GM12878 (cell line): ENCODE data around the gene RESP18. TPM values are rescaled to one million over a fixed set of nuclear protein-coding genes. Genes with fewer than 3 reads are reported as not detected.

Experiments used
- ATAC-seq: fragments of 200-7000 bp; cut with Tn5 transposase; 3 replicates; pipeline ENCODE4 v1.9.1; 2020; ENCODE audit warnings: mild to moderate bottlenecking, moderate library complexity
- BruUV-seq: library from RNA; stranded (reverse); fragments of 400-500 nt; replicated peaks from 2 replicates; lab custom pipeline; 2021; lab: Mats Ljungman, UMichigan
- CTCF ChIA-PET: fragments of 300-600 bp; sonication (Branson Sonifier 250); formaldehyde crosslinking; extraction: SDS; loops from one replicate; lab custom pipeline; 2021; ENCODE audit warnings: inconsistent platforms; lab: Yijun Ruan, JAX
- POLR2A ChIA-PET: fragments of 350-600 bp; formaldehyde crosslinking; extraction: SDS; loops from one replicate; lab custom pipeline; 2021; ENCODE audit warnings: inconsistent platforms; lab: Charles Lee
- RAD21 ChIA-PET: fragments of 300-600 bp; sonication (Branson Sonifier 250); formaldehyde crosslinking; loops from one replicate; lab custom pipeline; 2023; ENCODE audit warnings: antibody characterized with exemption; ENCODE audit not compliant: unreplicated experiment; lab: Charles Lee
- SMC1A ChIA-PET: fragments of 300-600 bp; sonication (Branson Sonifier 250); formaldehyde crosslinking; loops from one replicate; lab custom pipeline; 2023; ENCODE audit not compliant: unreplicated experiment, uncharacterized antibody; lab: Charles Lee
- DNase-seq: peaks from one replicate; pipeline ENCODE4 v3.0.0-alpha.2; 2011; ENCODE audit warnings: low read depth, low spot score
- FAIRE-seq: peaks from 3 replicates; lab custom pipeline; 2011; peaks lifted over from hg19 to GRCh38; lab: Jason Lieb, UNC
- H2AFZ ChIP-seq: 2 replicates; pipeline ENCODE4 v1.6.0; 2011; ENCODE audit warnings: low read depth, low read length, control low read depth; ENCODE audit not compliant: control insufficient read depth
- H3K27ac ChIP-seq: 2 replicates; pipeline ENCODE4 v1.5.1; 2011; ENCODE audit warnings: control low read depth; ENCODE audit not compliant: control insufficient read depth, insufficient read depth
- H3K27me3 ChIP-seq, 2 experiments: replicated peaks in 1 of 2; 2 replicates each; pipeline versions ENCODE4 v1.6.0 to v1.6.1; 2011; ENCODE audit warnings: low read length in 1 of 2; ENCODE audit not compliant: control insufficient read depth in 2 of 2, insufficient read depth in 2 of 2
- H3K36me3 ChIP-seq, 2 experiments: 2 replicates each; pipeline ENCODE4 v1.5.1; 2011; ENCODE audit warnings: low read length in 1 of 2; ENCODE audit not compliant: control insufficient read depth in 2 of 2, insufficient read depth in 2 of 2
- H3K4me1 ChIP-seq: 2 replicates; pipeline ENCODE4 v1.6.1; 2011; ENCODE audit warnings: mild to moderate bottlenecking, low read length, moderate library complexity, mixed read lengths; ENCODE audit not compliant: control insufficient read depth, insufficient read depth
- H3K4me2 ChIP-seq: 2 replicates; pipeline ENCODE4 v1.6.0; 2011; ENCODE audit warnings: control low read depth; ENCODE audit not compliant: control insufficient read depth, insufficient read depth
- H3K4me3 ChIP-seq: fragments of 200-600 bp; sonication (generic); 2 replicates; pipeline ENCODE4 v1.5.1; 2016
- H3K79me2 ChIP-seq: 2 replicates; pipeline ENCODE4 v1.6.0; 2011; ENCODE audit warnings: low read length; ENCODE audit not compliant: control insufficient read depth, insufficient read depth
- H3K9ac ChIP-seq: 2 replicates; pipeline ENCODE4 v1.8.0; 2011; ENCODE audit warnings: low read length, control low read depth, mixed read lengths; ENCODE audit not compliant: control insufficient read depth, insufficient read depth
- H3K9me3 ChIP-seq: replicated peaks from 3 replicates; pipeline ENCODE4 v1.5.1; 2011; ENCODE audit warnings: mild to moderate bottlenecking, low read length; ENCODE audit not compliant: control insufficient read depth, insufficient read depth
- H4K20me1 ChIP-seq: 2 replicates; pipeline ENCODE4 v1.6.0; 2011; ENCODE audit not compliant: control insufficient read depth, insufficient read depth
- BMI1 ChIP-seq: fragments of 450-650 bp; IDR thresholded peaks from 2 replicates; pipeline ENCODE4 v1.6.1; 2016; ENCODE audit warnings: mild to moderate bottlenecking, moderate library complexity, borderline replicate concordance
- GABPA ChIP-seq: IDR thresholded peaks from 2 replicates; pipeline ENCODE4 v1.6.1; 2014; ENCODE audit warnings: antibody characterized with exemption, low read depth, mild to moderate bottlenecking, inconsistent platforms
- GATAD2B ChIP-seq: fragments of 450-650 bp; conservative IDR thresholded peaks from 2 replicates; pipeline ENCODE4 v1.6.1; 2017; ENCODE audit warnings: low read depth, mild to moderate bottlenecking, moderate library complexity
- HDAC6 ChIP-seq: fragments of 200-600 bp; sonication (generic); IDR thresholded peaks from one replicate; pipeline ENCODE4 v1.8.0; 2017; ENCODE audit warnings: antibody characterized with exemption; ENCODE audit not compliant: unreplicated experiment
- JUNB ChIP-seq: IDR thresholded peaks from 2 replicates; pipeline ENCODE4 v1.6.1; 2016; ENCODE audit warnings: antibody characterized with exemption, mild to moderate bottlenecking
- MXI1 ChIP-seq: fragments of 150-350 bp; IDR thresholded peaks from 2 replicates; pipeline ENCODE4 v1.6.1; 2011; ENCODE audit warnings: low read depth, mild to moderate bottlenecking, inconsistent platforms, low read length, improper control_type of control experiment
- NR2F1 ChIP-seq: fragments of 450-650 bp; conservative IDR thresholded peaks from 2 replicates; pipeline ENCODE4 v1.6.1; 2017; ENCODE audit warnings: mild to moderate bottlenecking
- POLR2A ChIP-seq: IDR thresholded peaks from 2 replicates; pipeline ENCODE4 v1.6.1; 2011; ENCODE audit warnings: low read depth, mild to moderate bottlenecking, low read length
- RAD51 ChIP-seq: fragments of 450-650 bp; IDR thresholded peaks from 2 replicates; pipeline ENCODE4 v1.6.1; 2016; ENCODE audit warnings: moderate library complexity, mild to moderate bottlenecking, inconsistent platforms
- RUNX3 ChIP-seq: IDR thresholded peaks from 2 replicates; pipeline ENCODE4 v1.6.1; 2012; ENCODE audit warnings: low read length, inconsistent platforms
- SMAD5 ChIP-seq: IDR thresholded peaks from 2 replicates; pipeline ENCODE4 v1.6.1; 2016; ENCODE audit warnings: antibody characterized with exemption, low read depth
- SREBF1 ChIP-seq: IDR thresholded peaks from 2 replicates; pipeline ENCODE4 v1.6.1; 2012; ENCODE audit warnings: mild to moderate bottlenecking, low read length
- STAT1 ChIP-seq: fragments of 450-650 bp; conservative IDR thresholded peaks from 2 replicates; pipeline ENCODE4 v1.6.1; 2014; ENCODE audit warnings: antibody characterized with exemption, mild to moderate bottlenecking
- TCF7 ChIP-seq: IDR thresholded peaks from 2 replicates; pipeline ENCODE4 v1.6.1; 2014; ENCODE audit warnings: antibody characterized with exemption, borderline replicate concordance
- WRNIP1 ChIP-seq: IDR thresholded peaks from 2 replicates; pipeline ENCODE4 v1.6.1; 2011; ENCODE audit warnings: low read depth, low read length, improper control_type of control experiment, borderline replicate concordance
- YY1 ChIP-seq: IDR thresholded peaks from 2 replicates; pipeline ENCODE4 v1.6.1; 2011; ENCODE audit warnings: low read depth, mild to moderate bottlenecking, low read length
- ZNF24 ChIP-seq: fragments of 450-650 bp; IDR thresholded peaks from 2 replicates; pipeline ENCODE4 v1.6.1; 2017; ENCODE audit warnings: antibody characterized with exemption, mild to moderate bottlenecking
- WGBS: methylation state at CpG from one replicate; pipeline ENCODE4 v1.1.6; 2016; ENCODE audit warnings: low lambda C conversion rate; ENCODE audit not compliant: insufficient replicate concordance, insufficient coverage; ENCODE audit errors: missing lambda C conversion rate; 5-methylcytosine and 5-hydroxymethylcytosine counted together
- in situ Hi-C: fragments of 300-500 bp; cut with MboI; formaldehyde crosslinking; loops from 9 replicates; pipeline ENCODE4 v1.14.3; 2018; ENCODE audit warnings: mixed read lengths
- intact Hi-C: fragments of 100-400 bp; cut with micrococcal nuclease; formaldehyde crosslinking; loops from one replicate; pipeline ENCODE4 v1.14.2; 2022; ENCODE audit not compliant: unreplicated experiment
- polyA plus RNA-seq, 11 experiments: library from polyadenylated mRNA; depleted of rRNA in 4 of 11; unstranded in 6 of 11; stranded (reverse) in 5 of 11; fragments of >200 nt; fragmentation: Nextera tagmentation in 4 of 11; fragmentation: Illumina TruSeq in 1 of 11; extraction: Ambion mirVana in 4 of 11; extraction: Trizol in 1 of 11; gene quantifications; 1 replicate in 1 of 11; 2 replicates in 10 of 11; pipeline versions ENCODE4 v1.2.1 to v1.2.3, GENCODE V29; 2011 to 2016; ENCODE audit warnings: inconsistent platforms in 2 of 11, missing spikeins in 2 of 11, low read depth in 1 of 11
- total RNA-seq, 4 experiments: library from RNA; depleted of rRNA in 3 of 4; stranded (reverse); fragments of >200 nt in 3 of 4; fragmentation: Illumina TruSeq in 1 of 4; extraction: Trizol in 1 of 4; gene quantifications; 2 replicates each; pipeline versions ENCODE4 v1.2.1 to v1.2.3, GENCODE V29; 2013 to 2021
- TF ChIP-seq, protein P1 (sequence below): IDR thresholded peaks from 2 replicates; pipeline ENCODE4 v1.6.1; 2011; ENCODE audit warnings: borderline replicate concordance, low read depth, mild to moderate bottlenecking, moderate library complexity, mixed read lengths, low read length; ENCODE audit not compliant: insufficient read depth; ENCODE audit errors: extremely low read length
- TF ChIP-seq, protein P2 (sequence below): IDR thresholded peaks from 2 replicates; pipeline ENCODE4 v1.6.1; 2011; ENCODE audit warnings: low read depth, mild to moderate bottlenecking, low read length, moderate library complexity, borderline replicate concordance; ENCODE audit errors: extremely low read depth
- TF ChIP-seq, protein P3 (sequence below): IDR thresholded peaks from 2 replicates; pipeline ENCODE4 v1.6.1; 2012; ENCODE audit warnings: low read depth, low read length, improper control_type of control experiment

The RESP18 gene
- total and polyA plus RNA-seq, 10 of the 15 experiments (the other 5 are each of a cell fraction or from before 2014, with no cell fraction given) = not detected

DNA sequence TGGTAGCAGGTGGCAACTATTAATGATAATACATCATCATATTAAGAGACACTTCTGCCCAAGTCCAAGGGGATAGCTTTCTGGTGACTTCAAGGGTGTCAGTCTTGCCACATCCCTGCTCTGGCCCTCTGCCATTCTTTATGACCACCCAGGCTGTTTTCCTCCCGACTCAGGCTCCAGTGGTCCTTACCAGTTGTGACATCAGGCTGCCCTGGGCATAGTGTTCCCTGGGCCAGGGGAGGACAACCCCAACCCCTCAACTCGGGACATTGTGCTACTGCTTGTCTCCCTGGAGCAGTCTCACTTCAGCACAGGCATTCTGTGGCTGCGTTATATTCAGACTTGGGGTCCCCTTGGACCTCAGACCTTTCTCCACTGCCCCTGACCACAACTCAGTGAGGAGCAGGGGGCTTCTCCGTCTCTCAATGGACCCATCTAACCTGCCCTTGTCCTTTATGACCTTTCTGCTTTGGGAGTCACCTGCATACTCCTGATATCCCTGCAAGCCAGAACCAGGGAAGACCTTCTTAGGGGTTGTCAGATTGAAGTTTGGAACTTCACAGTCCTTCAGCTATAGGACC, 40.5 kb downstream of the RESP18 start:
- ATAC-seq (no peak), FAIRE-seq (no peak), DNase-seq (no peak)
- no peaks in the 10 kb centered on the region for H4K20me1 ChIP-seq
- no peaks in the 10 kb centered on the region for H3K36me3 ChIP-seq
- H2AFZ ChIP-seq = no peak overlapping the region
- peaks cover 8% of the 10 kb centered on the region for H3K4me1 ChIP-seq
- POLR2A ChIA-PET = interaction anchor here (0.5 to 1.3 kb wide), 3 partner anchors 34 to 100 kb away, joined by 3 to 4 read pairs (median 4); partner anchors contain the start of gene TUBA4B
- CTCF ChIA-PET = interaction anchor here (0.7 to 6.7 kb wide), 5 partner anchors 13 to 132 kb away, joined by 3 to 257 read pairs (median 4); partner anchors contain the start of gene DNAJB2
- intact Hi-C loops (no loop called here), in situ Hi-C loops (no loop called here)
- H3K79me2 ChIP-seq = no peaks in the 10 kb centered on the region
- peaks cover 0 to 3% of the 10 kb centered on the region in 2 experiments; a peak in 2 of 4 replicates for H3K27me3 ChIP-seq
- H3K27ac ChIP-seq = no peak overlapping the region
- RAD21 ChIA-PET = interaction anchor here (1.6 to 6.5 kb wide), 2 partner anchors 13 to 38 kb away, joined by 5 to 78 read pairs; partner anchors contain the start of genes DNAJB2 and TUBA4A
- BruUV-seq = no TSS peak
- SMC1A ChIA-PET = interaction anchor here (0.5 to 6.0 kb wide), 3 partner anchors 12 to 137 kb away, joined by 3 to 96 read pairs (median 5); partner anchors contain the start of gene DNAJB2
- H3K9ac ChIP-seq = no peak overlapping the region
- WGBS = 36% methylated on average over 4 of the region's 4 CpGs
- no peak overlapping the region for H3K4me3 ChIP-seq
- H3K4me2 ChIP-seq = no peak overlapping the region
- TF ChIP-seq, protein P1, sequence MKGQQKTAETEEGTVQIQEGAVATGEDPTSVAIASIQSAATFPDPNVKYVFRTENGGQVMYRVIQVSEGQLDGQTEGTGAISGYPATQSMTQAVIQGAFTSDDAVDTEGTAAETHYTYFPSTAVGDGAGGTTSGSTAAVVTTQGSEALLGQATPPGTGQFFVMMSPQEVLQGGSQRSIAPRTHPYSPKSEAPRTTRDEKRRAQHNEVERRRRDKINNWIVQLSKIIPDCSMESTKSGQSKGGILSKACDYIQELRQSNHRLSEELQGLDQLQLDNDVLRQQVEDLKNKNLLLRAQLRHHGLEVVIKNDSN = no peak
- TF ChIP-seq YY1 (no peak), SMAD5 (no peak), WRNIP1 (no peak), MXI1 (no peak), GABPA (no peak), BMI1 (no peak), ZNF24 (no peak), STAT1 (no peak), NR2F1 (no peak), RAD51 (no peak), HDAC6 (no peak), RUNX3 (no peak), JUNB (no peak), POLR2A (no peak), TCF7 (no peak), GATAD2B (no peak), SREBF1 (no peak)
- TF ChIP-seq, protein P2, sequence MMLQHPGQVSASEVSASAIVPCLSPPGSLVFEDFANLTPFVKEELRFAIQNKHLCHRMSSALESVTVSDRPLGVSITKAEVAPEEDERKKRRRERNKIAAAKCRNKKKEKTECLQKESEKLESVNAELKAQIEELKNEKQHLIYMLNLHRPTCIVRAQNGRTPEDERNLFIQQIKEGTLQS = no peak
- TF ChIP-seq, protein P3, sequence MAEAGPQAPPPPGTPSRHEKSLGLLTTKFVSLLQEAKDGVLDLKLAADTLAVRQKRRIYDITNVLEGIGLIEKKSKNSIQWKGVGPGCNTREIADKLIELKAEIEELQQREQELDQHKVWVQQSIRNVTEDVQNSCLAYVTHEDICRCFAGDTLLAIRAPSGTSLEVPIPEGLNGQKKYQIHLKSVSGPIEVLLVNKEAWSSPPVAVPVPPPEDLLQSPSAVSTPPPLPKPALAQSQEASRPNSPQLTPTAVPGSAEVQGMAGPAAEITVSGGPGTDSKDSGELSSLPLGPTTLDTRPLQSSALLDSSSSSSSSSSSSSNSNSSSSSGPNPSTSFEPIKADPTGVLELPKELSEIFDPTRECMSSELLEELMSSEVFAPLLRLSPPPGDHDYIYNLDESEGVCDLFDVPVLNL = no peak
- H3K9me3 ChIP-seq = no peaks in the 10 kb centered on the region
